Measurements from ENCODE around the gene RHCG. TPM values are rescaled to one million over a fixed set of nuclear protein-coding genes. Genes with fewer than 3 reads are reported as not detected.

The RHCG gene
- total RNA-seq, 1 donor from 2014 or later = not detected

DNA sequence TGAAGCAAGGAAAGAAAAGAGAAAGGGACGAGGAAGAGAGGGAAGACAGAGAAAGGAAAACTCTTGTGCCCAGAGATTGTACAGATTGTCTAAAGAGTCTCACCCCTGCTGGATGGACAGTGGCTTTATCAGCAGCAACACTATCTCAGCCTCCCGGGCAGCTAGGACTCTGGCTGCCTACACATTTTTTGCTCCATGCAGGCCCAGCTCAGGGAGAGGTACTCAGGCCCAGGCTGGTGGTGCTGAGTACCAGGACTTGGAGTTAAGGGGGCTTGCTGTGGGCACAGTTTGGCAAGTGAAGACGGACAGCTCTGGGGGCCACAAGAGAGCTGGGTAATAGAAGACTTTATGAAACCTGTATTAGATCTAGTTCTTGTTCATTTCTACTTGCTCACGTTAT, 19.1 kb upstream of the RHCG start:
- Mint-ChIP-seq H3K36me3 (ENCODE audit: low read depth) (no peaks in the 10 kb centered on the region), H3K27me3 (peaks cover 21% of the 10 kb centered on the region), H3K9me3 (no peaks in the 10 kb centered on the region), H3K4me3 (no peak overlapping the region), H3K4me1 (no peaks in the 10 kb centered on the region), H3K27ac (no peak overlapping the region)
- DNase-seq = no peak
- intact Hi-C loops (cut with micrococcal nuclease) = no loop called here

- Mint-ChIP-seq H3K36me3 (ENCODE audit: low read depth) (no peaks in the 10 kb centered on the region), H3K9me3 (no peaks in the 10 kb centered on the region), H3K27ac (no peak overlapping the region), H3K4me1 (no peaks in the 10 kb centered on the region), H3K4me3 (no peak overlapping the region), H3K27me3 (peaks cover 26% of the 10 kb centered on the region)
- no peak for DNase-seq
- intact Hi-C loops (cut with micrococcal nuclease) = no loop called here
Observed at GRCh38 chr15:89514596-89515406, 18.4 kb upstream of the RHCG start.

- no peak overlapping the region for H3K27ac Mint-ChIP-seq
- H3K9me3 Mint-ChIP-seq = no peaks in the 10 kb centered on the region
- H3K4me3 Mint-ChIP-seq = no peak overlapping the region
- intact Hi-C loops (cut with micrococcal nuclease) = no loop called here
- no peaks in the 10 kb centered on the region for H3K36me3 Mint-ChIP-seq (ENCODE audit: low read depth)
- DNase-seq = no peak
- H3K27me3 Mint-ChIP-seq = peaks cover 26% of the 10 kb centered on the region
- H3K4me1 Mint-ChIP-seq = no peaks in the 10 kb centered on the region
Observed at GRCh38 chr15:89514186-89514585, 17.8 kb upstream of the RHCG start.

- intact Hi-C loops (cut with micrococcal nuclease) = no loop called here
- Mint-ChIP-seq H3K27ac (no peak overlapping the region), H3K27me3 (peaks cover 26% of the 10 kb centered on the region), H3K4me1 (no peaks in the 10 kb centered on the region), H3K9me3 (no peaks in the 10 kb centered on the region), H3K4me3 (no peak overlapping the region), H3K36me3 (ENCODE audit: low read depth) (no peaks in the 10 kb centered on the region)
- no peak for DNase-seq
Observed at GRCh38 chr15:89513284-89513683, 16.9 kb upstream of the RHCG start.

DNA sequence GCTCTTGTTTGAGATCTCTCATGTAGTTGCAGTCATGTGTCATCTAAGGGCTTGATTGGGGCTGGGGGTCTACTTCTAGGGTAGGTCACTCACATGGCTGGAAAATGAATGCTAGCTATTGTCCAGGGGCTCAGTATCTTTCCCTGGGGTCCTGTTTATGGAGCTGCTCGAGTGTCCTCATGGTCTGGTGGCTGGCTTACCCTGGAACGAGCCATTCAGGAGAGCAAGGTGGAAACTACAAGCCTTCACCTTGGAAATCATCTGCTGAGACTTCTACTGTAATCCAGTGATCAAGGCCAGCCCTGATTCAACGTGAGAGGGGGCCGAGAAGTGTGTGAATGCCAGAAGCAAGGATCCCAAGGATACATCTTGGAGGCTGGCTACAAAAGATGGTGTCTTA, 16.2 kb upstream of the RHCG start:
- Mint-ChIP-seq H3K4me1 (no peaks in the 10 kb centered on the region), H3K36me3 (ENCODE audit: low read depth) (no peaks in the 10 kb centered on the region)
- intact Hi-C loops (cut with micrococcal nuclease) = no loop called here

GRCh38 chr15:89506026-89506686, 9.8 kb upstream of the RHCG start:
- intact Hi-C loops (cut with micrococcal nuclease) = no loop called here
- DNase-seq = no peak
- H3K27me3 Mint-ChIP-seq = peaks cover 13% of the 10 kb centered on the region

More for the DNA sequence above, 16.2 kb upstream of the RHCG start:
- H3K27ac Mint-ChIP-seq = no peak overlapping the region
- DNase-seq = no peak
- H3K9me3 Mint-ChIP-seq = no peaks in the 10 kb centered on the region
- peaks cover 26% of the 10 kb centered on the region for H3K27me3 Mint-ChIP-seq
- H3K4me3 Mint-ChIP-seq = no peak overlapping the region

DNA sequence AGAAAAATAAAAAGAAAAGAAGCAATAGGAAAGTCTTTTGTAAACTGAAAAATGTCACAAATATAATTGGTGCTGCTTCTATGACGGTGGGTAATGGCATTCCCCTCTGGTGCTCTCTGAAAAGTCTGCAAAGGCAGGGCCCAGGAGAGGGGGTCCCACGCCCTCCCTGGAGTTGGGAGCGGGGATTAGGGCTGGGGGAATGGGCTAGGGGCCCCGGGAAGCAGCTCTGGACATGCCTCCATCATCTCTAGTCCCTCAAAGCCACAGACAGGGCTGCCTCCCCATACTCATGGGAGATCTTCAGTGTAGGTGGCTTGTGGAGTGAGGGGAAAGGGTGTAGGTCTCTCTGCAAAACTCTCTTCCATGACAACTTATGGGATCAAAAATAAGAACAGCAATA, 7.8 kb upstream of the RHCG start:
- Mint-ChIP-seq H3K9me3 (no peaks in the 10 kb centered on the region), H3K27me3 (peaks cover 11% of the 10 kb centered on the region), H3K4me1 (no peaks in the 10 kb centered on the region), H3K27ac (no peak overlapping the region), H3K4me3 (no peak overlapping the region), H3K36me3 (ENCODE audit: low read depth) (no peaks in the 10 kb centered on the region)
- intact Hi-C loops (cut with micrococcal nuclease) = no loop called here
- no peak for DNase-seq

More at GRCh38 chr15:89506026-89506686, 9.8 kb upstream of the RHCG start:
- H3K9me3 Mint-ChIP-seq = no peaks in the 10 kb centered on the region
- H3K27ac Mint-ChIP-seq = no peak overlapping the region
- H3K4me3 Mint-ChIP-seq = no peak overlapping the region
- no peaks in the 10 kb centered on the region for H3K36me3 Mint-ChIP-seq (ENCODE audit: low read depth)
- no peaks in the 10 kb centered on the region for H3K4me1 Mint-ChIP-seq

DNA sequence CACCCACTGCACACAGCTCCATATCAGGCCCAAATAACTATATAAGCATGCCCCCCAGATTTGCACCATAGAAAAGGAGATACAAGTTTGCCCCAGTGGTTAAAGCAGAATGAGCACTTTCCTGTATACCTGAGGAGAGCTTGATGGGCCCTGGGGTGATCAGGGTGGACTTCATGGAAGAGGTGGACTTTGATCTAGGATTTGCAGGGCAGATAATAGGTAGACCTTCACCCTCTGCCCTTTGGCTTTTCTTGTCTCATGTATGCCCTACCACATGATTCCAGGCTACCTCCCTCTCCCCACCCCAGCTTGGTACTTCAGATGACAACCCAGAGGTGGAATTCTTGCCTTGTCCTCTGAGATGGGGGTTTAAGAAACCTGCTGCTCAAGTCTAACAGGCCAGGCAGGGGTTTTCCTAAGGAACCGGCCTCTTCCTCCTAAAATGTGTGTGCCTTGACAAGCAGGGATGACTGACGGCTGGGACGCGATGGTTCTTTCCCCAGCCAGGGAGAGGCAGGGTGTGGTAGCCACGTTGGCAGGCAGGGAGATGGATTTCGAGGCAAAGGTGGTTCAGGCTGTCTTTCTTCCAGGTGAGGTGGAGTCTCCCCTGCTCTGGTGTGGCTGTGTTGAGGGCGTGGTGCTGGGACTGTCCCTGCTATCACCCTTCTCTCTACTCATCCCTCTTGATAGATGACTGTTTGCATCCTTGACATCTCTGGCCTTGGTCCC, 6.6 kb upstream of the RHCG start:
- Mint-ChIP-seq H3K4me3 (no peak overlapping the region), H3K4me1 (no peaks in the 10 kb centered on the region), H3K9me3 (no peaks in the 10 kb centered on the region), H3K27ac (no peak overlapping the region), H3K36me3 (ENCODE audit: low read depth) (no peaks in the 10 kb centered on the region), H3K27me3 (peaks cover 19% of the 10 kb centered on the region)
- intact Hi-C loops (cut with micrococcal nuclease) = no loop called here
- no peak for DNase-seq

- Mint-ChIP-seq H3K36me3 (ENCODE audit: low read depth) (no peaks in the 10 kb centered on the region), H3K27ac (no peak overlapping the region), H3K4me3 (no peak overlapping the region), H3K27me3 (peaks cover 29% of the 10 kb centered on the region), H3K4me1 (no peaks in the 10 kb centered on the region), H3K9me3 (no peaks in the 10 kb centered on the region)
- intact Hi-C loops (cut with micrococcal nuclease) = no loop called here
- DNase-seq = no peak
Observed at GRCh38 chr15:89501646-89502045, 5.3 kb upstream of the RHCG start.

- Mint-ChIP-seq H3K27ac (no peak overlapping the region), H3K27me3 (peaks cover 34% of the 10 kb centered on the region), H3K36me3 (ENCODE audit: low read depth) (no peaks in the 10 kb centered on the region), H3K4me3 (no peak overlapping the region), H3K9me3 (no peaks in the 10 kb centered on the region), H3K4me1 (no peaks in the 10 kb centered on the region)
- no peak for DNase-seq
- intact Hi-C loops (cut with micrococcal nuclease) = no loop called here
Observed at GRCh38 chr15:89500397-89501270, 4.3 kb upstream of the RHCG start.

DNA sequence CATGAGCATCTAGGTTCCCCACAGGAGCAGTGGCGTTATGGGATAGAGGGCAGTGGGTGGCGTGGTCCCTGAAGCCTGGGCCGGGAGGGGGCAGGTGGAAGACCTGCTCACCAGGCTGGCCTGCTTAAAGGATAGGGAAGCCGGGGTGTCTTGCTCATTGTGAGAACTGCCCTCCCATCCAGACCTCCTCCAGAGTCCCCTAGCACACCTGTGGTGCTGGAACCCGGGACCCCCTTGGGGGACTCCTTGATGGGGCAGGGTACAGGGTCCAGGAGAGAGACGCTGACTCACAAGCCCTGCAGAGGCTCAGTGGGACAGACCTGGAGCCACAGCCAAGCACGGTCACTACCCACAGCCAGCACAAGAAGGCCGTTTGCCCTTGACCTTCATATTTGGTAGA, 2.8 kb upstream of the RHCG start:
- no peak overlapping the region for H3K4me3 Mint-ChIP-seq
- no peaks in the 10 kb centered on the region for H3K36me3 Mint-ChIP-seq (ENCODE audit: low read depth)
- no peaks in the 10 kb centered on the region for H3K4me1 Mint-ChIP-seq
- no peak for DNase-seq
- H3K27ac Mint-ChIP-seq = no peak overlapping the region
- intact Hi-C loops (cut with micrococcal nuclease) = no loop called here
- peaks cover 37% of the 10 kb centered on the region for H3K27me3 Mint-ChIP-seq
- H3K9me3 Mint-ChIP-seq = no peaks in the 10 kb centered on the region

- Mint-ChIP-seq H3K9me3 (no peaks in the 10 kb centered on the region), H3K4me1 (no peaks in the 10 kb centered on the region), H3K4me3 (no peak overlapping the region), H3K27ac (no peak overlapping the region), H3K27me3 (peaks cover 37% of the 10 kb centered on the region), H3K36me3 (ENCODE audit: low read depth) (no peaks in the 10 kb centered on the region)
- DNase-seq = no peak
- intact Hi-C loops (cut with micrococcal nuclease) = no loop called here
Observed at GRCh38 chr15:89498574-89498906, 2.2 kb upstream of the RHCG start.

GRCh38 chr15:89497231-89497630, 848 bp upstream of the RHCG start:
- no peak overlapping the region for H3K4me3 Mint-ChIP-seq
- no peak overlapping the region for H3K27ac Mint-ChIP-seq
- no peak for DNase-seq
- H3K4me1 Mint-ChIP-seq = no peaks in the 10 kb centered on the region
- no peaks in the 10 kb centered on the region for H3K36me3 Mint-ChIP-seq (ENCODE audit: low read depth)
- intact Hi-C loops (cut with micrococcal nuclease) = no loop called here
- H3K27me3 Mint-ChIP-seq = peaks cover 37% of the 10 kb centered on the region
- H3K9me3 Mint-ChIP-seq = no peaks in the 10 kb centered on the region

Measured in activated CD4-positive, alpha-beta T cell treated with anti-CD3 and anti-CD28 coated beads, Interleukin-2, amount 10 ng/mL, durations not matched to agents 24 days and 14 days (primary cell).